SJCRH30 (cell line): ENCODE measurements around the gene TFAP2D. TPM values are rescaled to one million over a fixed set of nuclear protein-coding genes. Genes with fewer than 3 reads are reported as not detected.

Source experiments
- DNase-seq, 2 experiments: peaks; one replicate each; pipeline ENCODE4 v3.0.0-alpha.2; 2015 to 2020
- H3K27ac ChIP-seq: fragments of 250-450 bp; sonication (Bioruptor Pico); 2 replicates; pipeline ENCODE4 v1.5.1; 2020; ENCODE audit warnings: mild to moderate bottlenecking, moderate library complexity
- H3K27me3 ChIP-seq: fragments of 250-450 bp; sonication (Bioruptor Pico); 2 replicates; pipeline ENCODE4 v1.5.1; 2020; ENCODE audit warnings: mild to moderate bottlenecking, moderate library complexity
- H3K36me3 ChIP-seq: fragments of 250-450 bp; sonication (Bioruptor Pico); 2 replicates; pipeline ENCODE4 v1.5.1; 2020; ENCODE audit warnings: mild to moderate bottlenecking, moderate library complexity
- H3K4me1 ChIP-seq: fragments of 250-450 bp; sonication (Bioruptor Pico); 2 replicates; pipeline ENCODE4 v1.5.1; 2020; ENCODE audit warnings: mild to moderate bottlenecking, moderate library complexity
- H3K4me3 ChIP-seq: fragments of 250-450 bp; sonication (Bioruptor Pico); 2 replicates; pipeline ENCODE4 v1.5.1; 2020; ENCODE audit warnings: mild to moderate bottlenecking, moderate library complexity
- H3K9me3 ChIP-seq: fragments of 250-450 bp; sonication (Bioruptor Pico); replicated peaks from 2 replicates; pipeline ENCODE4 v1.5.1; 2020; ENCODE audit warnings: mild to moderate bottlenecking, moderate library complexity
- total RNA-seq: library from RNA; depleted of rRNA; stranded (reverse); fragments of >200 nt; shearing (Covaris generic); gene quantifications from 2 replicates; pipeline ENCODE4 v1.2.3, GENCODE V29; 2014

Gene TFAP2D
- total RNA-seq, 1 experiment from 2014 or later: not detected

DNA sequence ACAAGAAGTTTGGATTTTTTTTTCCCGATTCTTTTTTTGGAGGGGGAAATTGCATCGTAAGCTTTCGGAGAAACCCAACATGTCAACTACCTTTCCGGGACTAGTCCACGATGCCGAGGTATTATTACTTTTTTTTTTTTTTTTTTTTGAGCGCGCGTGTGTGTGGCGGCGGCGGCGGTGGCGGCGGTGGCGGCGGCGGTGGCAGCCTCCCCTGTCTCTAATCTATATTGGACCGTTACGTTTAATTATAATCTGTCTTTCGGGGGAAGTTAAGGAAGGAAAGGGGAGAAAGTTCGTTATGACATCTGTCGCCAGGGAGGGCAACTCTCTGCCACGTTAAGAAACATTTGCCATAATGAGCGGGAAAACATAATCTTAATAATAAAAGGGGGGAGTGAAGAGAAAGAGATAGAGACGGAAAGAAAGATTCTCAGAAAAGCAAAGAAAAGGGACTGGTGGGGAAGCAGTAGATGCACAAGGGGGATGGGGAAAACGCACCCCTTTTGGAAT, 706 bp downstream of the TFAP2D start:
- no peaks in the 10 kb centered on the region for H3K9me3 ChIP-seq
- H3K36me3 ChIP-seq: no peaks in the 10 kb centered on the region
- DNase-seq: no peak
- H3K27ac ChIP-seq: no peak overlapping the region
- H3K27me3 ChIP-seq: no peaks in the 10 kb centered on the region
- H3K4me1 ChIP-seq: no peaks in the 10 kb centered on the region
- H3K4me3 ChIP-seq: no peak overlapping the region

DNA sequence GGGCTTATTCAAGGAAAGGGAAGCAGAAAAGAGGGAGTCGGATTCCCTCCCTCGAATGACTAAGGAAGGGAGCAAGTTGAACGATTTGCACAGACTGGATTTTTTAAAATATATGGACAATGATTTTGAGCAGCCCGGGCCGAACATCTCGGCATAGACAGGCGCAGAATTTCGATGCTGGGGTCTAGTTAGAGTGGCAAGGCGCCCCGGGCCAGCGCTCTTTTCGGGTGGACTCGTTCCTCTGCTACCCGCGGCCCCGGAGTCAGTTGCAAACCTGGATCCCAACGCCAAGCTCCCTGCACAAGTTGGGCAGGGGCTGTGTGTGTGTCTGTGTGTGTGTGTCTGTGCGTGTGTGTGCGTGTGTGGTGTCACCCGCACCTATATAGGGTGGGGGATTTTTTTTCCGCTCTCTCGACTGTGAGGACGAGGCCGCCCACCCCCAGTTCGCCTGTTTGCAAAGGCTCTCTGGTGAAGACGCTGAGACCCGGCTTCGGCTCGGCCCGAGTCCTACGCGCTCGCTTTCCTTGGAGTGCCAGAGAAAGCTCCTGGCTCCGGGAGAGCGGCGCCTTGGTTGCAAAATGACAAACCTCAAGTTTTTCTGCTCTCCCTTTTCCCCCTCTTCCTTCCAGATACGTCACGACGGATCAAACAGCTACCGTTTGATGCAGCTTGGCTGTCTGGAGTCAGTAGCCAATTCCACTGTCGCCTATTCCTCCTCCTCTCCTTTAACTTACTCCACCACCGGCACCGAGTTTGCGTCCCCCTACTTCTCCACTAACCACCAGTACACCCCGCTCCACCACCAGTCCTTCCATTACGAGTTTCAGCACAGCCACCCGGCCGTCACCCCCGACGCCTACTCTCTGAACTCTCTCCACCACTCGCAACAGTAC, 1.4 kb downstream of the TFAP2D start:
- no peaks in the 10 kb centered on the region for H3K27me3 ChIP-seq
- no peak overlapping the region for H3K27ac ChIP-seq

DNA sequence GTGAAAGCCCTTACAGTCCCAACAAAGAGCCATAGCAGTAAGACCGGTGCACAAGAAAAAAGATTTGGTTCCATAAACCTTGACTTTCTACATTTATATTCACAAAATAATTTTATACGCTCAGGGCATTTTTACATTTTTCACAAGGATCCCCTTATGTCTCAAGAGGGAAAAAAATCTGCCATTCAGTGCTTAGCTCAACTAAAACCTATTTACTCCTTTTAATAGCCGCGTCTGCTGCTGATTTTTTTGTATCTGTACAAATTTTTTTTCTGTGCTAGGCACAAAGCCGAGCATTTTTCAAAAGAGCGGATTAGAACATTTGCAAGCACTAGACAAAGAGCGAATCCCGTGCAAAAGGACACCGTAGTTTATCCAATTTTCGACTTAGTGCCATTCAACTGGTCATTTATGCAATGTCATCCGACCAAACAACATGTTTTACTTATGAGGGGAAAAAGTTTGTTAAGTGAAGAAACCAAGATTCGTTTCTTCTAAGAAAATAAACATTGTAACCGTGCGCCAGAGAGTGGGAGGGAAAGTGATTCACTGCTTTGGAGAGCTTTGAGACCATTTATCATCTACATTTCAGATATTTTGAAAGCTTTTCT, 3.7 kb downstream of the TFAP2D start:
- Histone ChIP-seq H3K4me3 (no peak overlapping the region), H3K36me3 (no peaks in the 10 kb centered on the region), H3K27ac (no peak overlapping the region), H3K27me3 (no peaks in the 10 kb centered on the region), H3K4me1 (no peaks in the 10 kb centered on the region), H3K9me3 (no peaks in the 10 kb centered on the region)
- no peak for DNase-seq

More for the DNA sequence above, 1.4 kb downstream of the TFAP2D start:
- H3K36me3 ChIP-seq: no peaks in the 10 kb centered on the region
- H3K9me3 ChIP-seq: no peaks in the 10 kb centered on the region
- DNase-seq: no peak
- H3K4me1 ChIP-seq: no peaks in the 10 kb centered on the region
- no peak overlapping the region for H3K4me3 ChIP-seq

DNA sequence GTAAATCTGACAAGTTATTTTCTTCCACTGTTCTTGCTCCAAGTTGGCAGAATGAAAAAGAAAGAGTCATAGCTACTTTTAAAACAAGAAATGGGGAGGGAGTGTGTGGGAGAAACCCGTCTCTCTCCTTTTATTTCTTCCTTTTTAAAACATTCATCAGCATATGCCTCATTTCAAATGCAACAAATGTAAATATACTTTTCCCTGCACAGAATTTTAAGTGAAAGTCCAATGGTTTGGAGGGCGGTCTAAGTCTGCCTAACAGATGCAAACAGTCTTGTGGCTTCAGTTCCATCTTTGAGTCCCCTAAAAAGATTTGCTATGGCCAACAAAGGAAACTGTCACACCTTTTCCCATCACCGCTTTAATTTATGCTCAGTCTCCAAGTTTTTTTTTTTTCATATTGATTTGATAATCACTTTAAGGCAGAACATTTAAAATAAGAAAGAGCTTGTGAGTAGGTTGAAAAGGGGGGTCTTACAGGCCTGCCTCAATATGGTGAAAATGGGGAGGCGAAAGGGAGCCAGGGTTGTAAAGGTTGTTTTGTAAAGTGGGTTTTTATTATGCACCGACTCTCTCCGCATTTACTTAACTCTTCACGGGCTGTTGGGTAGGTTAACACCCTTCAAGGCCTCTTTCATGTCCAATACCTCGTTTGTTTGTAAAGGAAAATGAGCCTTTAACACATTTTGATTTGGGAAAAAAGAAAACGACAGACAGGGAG, 4.6 kb downstream of the TFAP2D start:
- Histone ChIP-seq H3K9me3 (no peaks in the 10 kb centered on the region), H3K27ac (no peak overlapping the region), H3K4me3 (no peak overlapping the region), H3K27me3 (no peaks in the 10 kb centered on the region), H3K4me1 (no peaks in the 10 kb centered on the region), H3K36me3 (no peaks in the 10 kb centered on the region)
- no peak for DNase-seq

DNA sequence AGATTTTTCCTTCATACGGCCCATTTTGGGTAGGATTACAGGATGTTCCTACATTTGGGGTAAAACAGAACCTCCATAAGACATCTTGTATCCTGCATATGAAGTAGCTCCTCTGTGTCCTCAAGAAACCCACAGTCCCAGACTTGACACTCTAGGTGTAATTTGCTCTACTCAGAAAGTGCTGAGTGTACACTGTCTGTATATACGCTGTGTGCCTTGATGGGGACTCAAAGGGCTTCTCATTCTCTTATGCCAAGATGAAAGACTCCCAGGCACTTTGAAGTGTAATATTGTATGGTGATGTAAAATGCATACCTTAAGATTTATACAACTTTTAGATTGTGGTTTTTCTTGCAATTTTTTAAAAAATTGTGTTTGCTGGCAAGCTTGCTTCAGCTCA, 5.2 kb downstream of the TFAP2D start:
- no peak for DNase-seq
- no peaks in the 10 kb centered on the region for H3K9me3 ChIP-seq
- no peak overlapping the region for H3K27ac ChIP-seq
- H3K36me3 ChIP-seq: no peaks in the 10 kb centered on the region
- no peaks in the 10 kb centered on the region for H3K4me1 ChIP-seq
- no peaks in the 10 kb centered on the region for H3K27me3 ChIP-seq
- H3K4me3 ChIP-seq: no peak overlapping the region

DNA sequence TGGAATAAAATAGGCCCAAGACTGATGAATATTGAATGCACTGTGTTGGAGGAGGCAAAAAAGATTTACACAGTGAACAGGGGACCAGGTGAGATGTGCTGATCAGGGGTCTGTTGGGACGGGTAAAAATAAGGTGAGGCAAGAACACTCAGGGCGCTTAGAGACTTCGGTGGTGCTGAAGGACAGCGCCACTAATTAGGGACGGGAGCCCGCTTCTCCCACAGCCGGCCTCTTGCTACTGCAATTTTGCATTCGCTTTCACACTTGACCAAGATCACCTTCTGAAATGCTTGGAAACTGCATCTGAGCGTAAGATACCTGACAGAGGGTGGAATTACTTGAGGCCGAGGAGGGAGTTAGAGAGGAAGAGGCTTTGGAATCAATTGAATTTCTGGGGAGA, 7.3 kb downstream of the TFAP2D start:
- no peaks in the 10 kb centered on the region for H3K4me1 ChIP-seq
- no peak overlapping the region for H3K4me3 ChIP-seq
- no peaks in the 10 kb centered on the region for H3K27me3 ChIP-seq
- H3K27ac ChIP-seq: no peak overlapping the region
- H3K9me3 ChIP-seq: no peaks in the 10 kb centered on the region
- peak; percentile 27 to 57 for DNase-seq
- H3K36me3 ChIP-seq: no peaks in the 10 kb centered on the region

DNA sequence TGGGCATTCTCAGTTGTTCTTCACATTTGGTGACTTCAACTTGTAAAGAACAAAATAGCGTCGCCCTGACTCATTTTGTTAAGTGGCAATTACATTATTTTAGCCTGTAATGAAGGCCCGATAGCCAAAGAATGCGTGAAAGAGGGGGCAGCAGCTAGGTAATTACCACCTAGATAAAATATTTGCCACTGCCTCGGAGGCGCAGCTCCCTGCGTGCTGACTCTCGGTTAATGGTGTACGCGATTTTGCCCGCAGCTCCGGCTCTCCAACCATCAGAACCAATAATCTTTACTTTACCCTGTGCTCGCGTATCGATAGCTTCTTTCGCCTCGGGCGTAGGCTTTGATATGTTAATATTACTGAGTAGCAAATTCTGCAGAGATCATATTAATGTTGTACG, 8.7 kb downstream of the TFAP2D start:
- no peak for DNase-seq
- Histone ChIP-seq H3K27ac (no peak overlapping the region), H3K27me3 (no peaks in the 10 kb centered on the region), H3K4me3 (no peak overlapping the region), H3K4me1 (no peaks in the 10 kb centered on the region), H3K36me3 (no peaks in the 10 kb centered on the region), H3K9me3 (no peaks in the 10 kb centered on the region)

DNA sequence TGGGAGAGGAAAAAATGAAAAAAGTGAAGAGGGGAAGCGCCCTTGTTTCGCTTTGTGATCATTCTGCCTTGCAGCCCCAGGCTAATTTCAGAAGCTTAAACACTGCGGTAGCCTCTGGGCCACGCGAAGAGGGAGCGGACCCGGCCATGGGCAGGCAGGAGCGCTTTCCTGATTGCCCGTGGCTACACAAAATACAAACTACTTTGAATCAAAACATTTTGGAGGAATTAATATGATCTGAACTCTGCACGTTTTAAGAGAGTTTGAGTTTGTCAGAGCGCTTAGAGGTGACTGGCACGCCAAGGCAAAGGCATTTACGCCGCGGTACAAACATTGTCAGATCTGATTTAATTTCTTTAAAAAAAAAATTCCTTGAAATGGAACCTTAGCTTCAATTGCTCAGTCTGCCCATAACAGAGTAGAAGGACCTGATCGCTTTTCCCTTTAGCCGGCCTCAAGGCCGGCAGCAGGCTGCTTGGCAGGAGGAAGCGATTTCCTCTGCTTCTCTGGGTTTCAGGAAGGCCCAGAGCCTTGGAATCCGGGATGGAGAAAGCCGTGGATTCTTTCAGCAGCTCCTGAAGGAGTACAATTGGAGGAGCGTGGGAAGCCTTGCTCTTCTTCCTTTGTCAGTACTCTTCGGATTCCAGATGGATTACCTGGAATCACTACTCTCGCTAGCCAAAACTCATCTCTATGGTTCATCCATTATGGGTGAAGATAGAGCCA, 9.7 kb downstream of the TFAP2D start:
- H3K4me3 ChIP-seq: no peak overlapping the region
- DNase-seq: no peak
- H3K36me3 ChIP-seq: no peaks in the 10 kb centered on the region
- H3K9me3 ChIP-seq: no peaks in the 10 kb centered on the region
- no peaks in the 10 kb centered on the region for H3K4me1 ChIP-seq
- no peaks in the 10 kb centered on the region for H3K27me3 ChIP-seq
- no peak overlapping the region for H3K27ac ChIP-seq

DNA sequence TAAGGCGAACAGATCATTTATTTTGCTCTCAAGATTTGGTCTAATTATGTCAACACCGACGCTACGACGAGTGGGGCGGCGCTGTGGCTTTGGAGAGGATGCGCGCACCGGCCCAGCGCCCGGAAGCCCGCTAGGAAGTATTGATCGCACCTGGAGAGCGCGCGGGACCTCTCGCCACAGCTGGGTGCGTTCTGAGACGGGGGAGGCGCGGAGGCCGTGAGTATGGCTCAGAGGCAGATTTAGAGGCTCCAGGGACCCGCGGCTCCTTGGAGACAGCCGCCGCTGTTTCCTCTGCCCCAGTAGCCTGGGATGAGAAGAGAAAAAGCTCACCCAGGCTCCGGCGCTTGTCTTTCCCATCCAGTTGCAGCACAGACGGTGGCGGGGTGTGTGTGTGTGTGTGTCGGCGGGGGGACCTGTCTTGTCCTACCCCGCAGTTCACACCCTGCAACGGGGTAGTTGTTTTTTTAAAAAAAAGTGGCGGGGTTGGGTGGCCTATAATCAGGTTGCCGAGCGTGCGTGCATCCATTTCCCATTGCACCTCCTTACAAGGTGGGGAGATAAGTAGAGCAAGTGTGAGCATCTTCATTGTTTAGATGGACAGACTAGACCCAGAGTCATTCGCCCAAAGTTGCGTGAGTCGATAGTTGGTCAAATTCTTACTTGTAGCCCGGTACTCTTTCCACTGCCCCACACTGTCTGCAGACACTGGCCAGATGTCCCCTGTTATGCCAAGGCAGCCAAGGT, 11.2 kb downstream of the TFAP2D start:
- no peaks in the 10 kb centered on the region for H3K4me1 ChIP-seq
- no peaks in the 10 kb centered on the region for H3K9me3 ChIP-seq
- no peaks in the 10 kb centered on the region for H3K27me3 ChIP-seq
- H3K4me3 ChIP-seq: no peak overlapping the region
- no peak overlapping the region for H3K27ac ChIP-seq
- no peaks in the 10 kb centered on the region for H3K36me3 ChIP-seq
- no peak for DNase-seq

DNA sequence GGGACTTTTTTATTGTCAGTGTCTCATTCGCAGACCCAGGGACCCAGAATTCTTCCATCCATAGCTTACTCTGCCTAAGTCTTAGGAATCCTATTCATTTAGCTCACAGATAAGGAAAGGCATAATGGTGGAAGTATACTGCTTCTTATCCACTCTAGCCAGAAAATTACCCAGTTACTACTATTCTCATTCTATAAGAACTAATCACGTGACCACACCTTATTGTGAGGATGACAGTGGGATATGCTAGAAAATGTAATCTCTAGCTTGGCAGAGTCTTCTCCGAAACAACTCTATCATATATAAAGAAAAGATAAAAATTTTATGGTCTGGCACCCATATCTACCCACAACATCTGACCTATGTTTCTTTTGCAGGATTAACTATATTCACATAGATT, 21.2 kb downstream of the TFAP2D start:
- Histone ChIP-seq H3K4me1 (no peaks in the 10 kb centered on the region), H3K36me3 (no peaks in the 10 kb centered on the region), H3K4me3 (no peak overlapping the region), H3K27me3 (no peaks in the 10 kb centered on the region), H3K27ac (no peak overlapping the region), H3K9me3 (no peaks in the 10 kb centered on the region)
- no peak for DNase-seq

DNA sequence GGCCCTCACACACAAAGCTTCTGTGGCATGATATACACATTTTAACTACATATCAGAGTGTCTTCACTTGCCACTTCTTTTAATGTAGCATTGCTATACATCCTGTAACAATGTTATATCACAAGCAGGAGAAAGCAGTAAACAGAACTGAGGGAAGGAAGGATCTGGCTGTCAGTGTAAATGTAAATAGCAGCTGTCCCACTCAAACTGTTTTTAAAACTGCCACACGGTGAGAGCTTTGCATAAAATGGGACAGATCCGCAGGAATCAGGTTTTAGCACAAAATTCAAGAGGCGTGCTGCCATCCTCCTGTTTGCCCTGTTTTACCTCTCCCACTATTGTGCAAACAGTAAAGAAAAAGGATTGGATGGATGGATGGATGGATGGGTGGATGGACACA, 28.8 kb downstream of the TFAP2D start:
- Histone ChIP-seq H3K27me3 (no peaks in the 10 kb centered on the region), H3K27ac (no peak overlapping the region), H3K36me3 (no peaks in the 10 kb centered on the region), H3K9me3 (no peaks in the 10 kb centered on the region), H3K4me1 (no peaks in the 10 kb centered on the region), H3K4me3 (no peak overlapping the region)
- DNase-seq: no peak

DNA sequence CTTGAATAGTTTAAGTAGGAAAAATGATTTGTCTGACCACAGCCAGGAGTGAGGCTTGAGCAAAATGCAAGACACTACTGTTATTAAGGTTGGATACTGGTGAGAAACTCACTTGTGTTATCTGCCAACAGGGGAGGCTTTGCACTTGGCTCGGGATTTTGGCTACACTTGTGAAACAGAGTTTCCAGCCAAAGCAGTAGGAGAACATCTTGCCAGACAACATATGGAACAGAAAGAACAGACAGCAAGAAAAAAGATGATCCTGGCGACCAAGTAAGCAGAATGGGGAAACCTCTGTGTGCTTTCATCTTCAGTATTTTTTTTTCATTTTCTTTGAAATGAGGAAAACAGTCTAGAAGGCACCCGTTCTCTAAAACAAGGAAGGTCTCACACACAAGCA, 31.6 kb downstream of the TFAP2D start:
- no peaks in the 10 kb centered on the region for H3K36me3 ChIP-seq

DNA sequence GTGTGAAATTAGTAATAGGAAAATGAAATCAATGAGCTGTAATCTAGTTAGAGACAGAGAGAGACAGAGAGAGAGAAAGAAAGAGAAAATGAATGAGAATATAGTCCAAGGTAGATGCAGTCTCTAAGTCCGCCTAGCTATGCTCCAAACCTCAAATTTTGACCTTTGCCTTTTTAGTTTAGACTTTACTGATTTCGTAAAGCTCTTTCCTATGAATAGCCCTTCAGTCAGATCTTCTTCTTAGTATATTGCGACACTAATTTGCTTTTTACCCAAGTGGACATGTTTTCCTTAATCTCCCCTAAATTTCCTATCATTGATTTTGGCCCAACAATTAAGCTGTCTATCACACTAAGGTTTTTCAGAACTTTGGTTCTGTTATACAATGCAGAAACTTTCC, 49.5 kb downstream of the TFAP2D start:
- H3K27me3 ChIP-seq: no peaks in the 10 kb centered on the region
- H3K27ac ChIP-seq: no peak overlapping the region

More for the DNA sequence above, 31.6 kb downstream of the TFAP2D start:
- no peaks in the 10 kb centered on the region for H3K4me1 ChIP-seq
- no peak for DNase-seq
- no peaks in the 10 kb centered on the region for H3K9me3 ChIP-seq
- no peak overlapping the region for H3K4me3 ChIP-seq
- H3K27me3 ChIP-seq: no peaks in the 10 kb centered on the region
- H3K27ac ChIP-seq: no peak overlapping the region

DNA sequence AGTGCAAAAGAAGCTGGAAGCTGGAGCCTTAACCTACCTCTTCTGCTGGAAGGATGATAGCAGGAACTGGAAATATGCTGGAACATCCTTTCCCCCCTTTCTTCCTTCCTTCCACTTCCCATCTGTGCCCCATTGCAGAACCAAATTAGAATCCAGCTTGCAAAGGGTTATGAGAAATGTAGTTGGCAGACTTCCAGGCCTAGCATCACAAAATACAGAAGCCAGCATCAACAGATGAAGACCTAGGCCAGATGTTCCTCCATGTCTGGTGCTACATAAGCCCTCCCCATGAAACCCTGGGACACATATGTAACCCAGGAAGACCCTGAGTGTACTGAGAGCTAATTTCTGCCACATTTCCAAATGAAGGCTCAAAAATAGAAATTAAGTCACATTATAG, 65.4 kb downstream of the TFAP2D start:
- H3K27ac ChIP-seq: no peak overlapping the region
- no peaks in the 10 kb centered on the region for H3K36me3 ChIP-seq
- no peak overlapping the region for H3K4me3 ChIP-seq
- peak; percentile 9 to 51 for DNase-seq
- H3K27me3 ChIP-seq: no peaks in the 10 kb centered on the region
- H3K9me3 ChIP-seq: no peaks in the 10 kb centered on the region
- H3K4me1 ChIP-seq: no peaks in the 10 kb centered on the region

More for the DNA sequence above, 49.5 kb downstream of the TFAP2D start:
- Histone ChIP-seq H3K4me1 (no peaks in the 10 kb centered on the region), H3K4me3 (no peak overlapping the region), H3K36me3 (no peaks in the 10 kb centered on the region), H3K9me3 (no peaks in the 10 kb centered on the region)
- DNase-seq: no peak
